ENCODE results near the gene JMJD1C. TPM values are rescaled to one million over a fixed set of nuclear protein-coding genes. Genes with fewer than 3 reads are reported as not detected.
A peak's percentile ranks its signal among the peaks of the same experiment; 100 is the strongest.

JMJD1C gene
- total RNA-seq, 1 experiment from 2014 or later: 180 TPM

DNA sequence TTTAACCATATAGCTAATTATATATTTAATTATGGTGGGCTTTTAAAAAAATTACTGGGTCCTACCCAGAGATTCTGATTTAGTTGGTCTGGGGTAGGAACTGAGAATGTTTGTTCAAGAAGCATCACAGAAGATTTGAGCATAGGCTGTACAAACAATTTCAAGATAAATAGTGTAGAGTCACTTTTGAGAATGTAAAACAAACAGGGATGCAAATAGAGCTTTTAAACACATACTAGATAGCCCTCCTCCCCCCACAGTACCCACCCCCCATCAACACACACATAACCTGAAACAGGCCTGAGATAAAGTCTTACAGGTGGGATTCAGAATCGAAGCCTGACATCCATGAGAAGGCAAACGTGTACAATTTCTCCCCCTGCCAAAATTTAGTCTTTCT, 39.8 kb upstream of the JMJD1C start (continued):
- TF ChIP-seq ESRRA (CRISPR knock-in tag; IDR thresholded peaks at IDR 0.05; ENCODE audit: borderline replicate concordance): no peak

DNA sequence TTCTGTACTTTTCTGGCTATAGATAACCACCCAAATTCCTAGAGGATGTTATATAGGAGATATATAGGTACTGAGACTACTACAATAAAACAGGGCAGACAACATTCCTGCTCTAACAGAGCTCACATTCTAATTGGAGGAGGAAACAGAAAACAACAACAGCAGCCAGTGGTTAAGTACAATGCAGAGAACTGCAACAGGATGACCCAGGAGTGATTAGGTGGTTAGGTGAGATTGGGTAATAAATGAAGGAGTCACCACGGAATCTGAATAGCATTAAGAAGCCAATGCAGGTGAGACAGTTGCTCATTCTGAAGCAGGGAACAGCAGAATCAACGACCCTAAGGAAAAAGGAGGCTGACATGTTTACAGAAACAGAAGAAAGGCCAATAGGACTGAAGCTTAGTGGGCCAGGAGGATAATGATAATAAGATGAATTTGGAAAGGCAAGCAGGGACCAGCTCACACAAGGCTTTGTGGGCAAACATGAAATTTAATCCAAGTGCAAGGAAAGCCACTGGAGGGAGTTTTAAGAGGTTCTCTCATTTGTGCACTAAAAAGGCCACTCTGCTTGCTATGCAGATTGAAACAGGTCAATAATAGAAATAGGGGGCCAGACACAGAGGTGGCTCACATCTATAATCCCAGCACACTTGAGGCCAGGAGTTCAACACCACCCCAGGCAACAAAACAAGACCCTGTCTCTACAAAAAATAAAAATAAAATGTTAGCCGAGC, 38.5 kb upstream of the JMJD1C start:
- H3K9me3 Mint-ChIP-seq: no peaks in the 10 kb centered on the region
- peak overlapping the region; percentile 91 for H3K27ac Mint-ChIP-seq
- CTCF ChIA-PET: interaction anchor here (0.6 to 1.7 kb wide), 6 partner anchors 18 to 250 kb away, joined by 3 to 6 read pairs (median 3); no protein-coding TSS in a partner anchor
- TF ChIP-seq, protein P1, sequence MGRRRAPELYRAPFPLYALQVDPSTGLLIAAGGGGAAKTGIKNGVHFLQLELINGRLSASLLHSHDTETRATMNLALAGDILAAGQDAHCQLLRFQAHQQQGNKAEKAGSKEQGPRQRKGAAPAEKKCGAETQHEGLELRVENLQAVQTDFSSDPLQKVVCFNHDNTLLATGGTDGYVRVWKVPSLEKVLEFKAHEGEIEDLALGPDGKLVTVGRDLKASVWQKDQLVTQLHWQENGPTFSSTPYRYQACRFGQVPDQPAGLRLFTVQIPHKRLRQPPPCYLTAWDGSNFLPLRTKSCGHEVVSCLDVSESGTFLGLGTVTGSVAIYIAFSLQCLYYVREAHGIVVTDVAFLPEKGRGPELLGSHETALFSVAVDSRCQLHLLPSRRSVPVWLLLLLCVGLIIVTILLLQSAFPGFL (CRISPR knock-in tag; IDR thresholded peaks at IDR 0.05; ENCODE audit: borderline replicate concordance): no peak
- no peak for TF ChIP-seq ESRRA (CRISPR knock-in tag; IDR thresholded peaks at IDR 0.05; ENCODE audit: borderline replicate concordance)
- no peak for TF ChIP-seq CREB1 (CRISPR knock-in tag; IDR thresholded peaks at IDR 0.05)
- TF ChIP-seq TEAD4 (CRISPR knock-in tag; IDR thresholded peaks at IDR 0.05): no peak
- TF ChIP-seq FOXK1 (CRISPR knock-in tag; IDR thresholded peaks at IDR 0.05): no peak
- POLR2A ChIA-PET: no interaction called here
- ATAC-seq: peak; percentile 90
- no peak for DNase-seq (ENCODE audit: low spot score)
- no peak overlapping the region for H3K4me3 Mint-ChIP-seq
- no peaks in the 10 kb centered on the region for H3K36me3 Mint-ChIP-seq
- no peaks in the 10 kb centered on the region for H3K27me3 Mint-ChIP-seq (ENCODE audit: low read depth)
- H3K4me1 Mint-ChIP-seq: peaks cover 34% of the 10 kb centered on the region

DNA sequence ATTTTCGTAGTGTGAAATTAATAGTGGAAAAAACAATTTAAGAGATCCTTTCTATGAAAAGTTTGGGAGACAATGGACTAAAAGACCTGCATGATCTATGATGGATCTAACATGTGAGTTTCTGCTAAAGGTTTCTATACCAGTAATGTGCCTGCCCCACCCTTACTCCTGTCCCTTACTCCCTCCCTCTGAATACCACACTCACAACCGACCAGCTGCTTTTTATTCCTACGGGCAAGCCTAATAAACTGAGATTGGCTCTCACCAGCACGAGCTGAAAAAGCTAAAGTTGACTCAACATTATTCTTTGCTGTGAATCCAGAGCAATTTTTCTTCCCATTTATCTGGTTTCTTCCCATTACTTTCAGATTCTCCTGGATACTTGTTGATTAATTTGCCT, 37.6 kb upstream of the JMJD1C start:
- ChIA-PET CTCF (interaction anchor here (1.0 to 1.7 kb wide), 3 partner anchors 126 to 217 kb away, joined by 3 to 6 read pairs (median 5); no protein-coding TSS in a partner anchor), POLR2A (no interaction called here)
- Mint-ChIP-seq H3K9me3 (no peaks in the 10 kb centered on the region), H3K4me1 (peaks cover 34% of the 10 kb centered on the region), H3K4me3 (no peak overlapping the region), H3K27me3 (ENCODE audit: low read depth) (no peaks in the 10 kb centered on the region), H3K36me3 (no peaks in the 10 kb centered on the region), H3K27ac (peak overlapping the region; percentile 91)
- ATAC-seq: no peak
- no peak for DNase-seq (ENCODE audit: low spot score)
- TF ChIP-seq ZBTB21 (CRISPR knock-in tag; IDR thresholded peaks at IDR 0.05; ENCODE audit: borderline replicate concordance) (no peak), NR1H2 (CRISPR knock-in tag; IDR thresholded peaks at IDR 0.05) (no peak)
- TF ChIP-seq, protein P2, sequence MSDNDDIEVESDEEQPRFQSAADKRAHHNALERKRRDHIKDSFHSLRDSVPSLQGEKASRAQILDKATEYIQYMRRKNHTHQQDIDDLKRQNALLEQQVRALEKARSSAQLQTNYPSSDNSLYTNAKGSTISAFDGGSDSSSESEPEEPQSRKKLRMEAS (CRISPR knock-in tag; IDR thresholded peaks at IDR 0.05): no peak

DNA sequence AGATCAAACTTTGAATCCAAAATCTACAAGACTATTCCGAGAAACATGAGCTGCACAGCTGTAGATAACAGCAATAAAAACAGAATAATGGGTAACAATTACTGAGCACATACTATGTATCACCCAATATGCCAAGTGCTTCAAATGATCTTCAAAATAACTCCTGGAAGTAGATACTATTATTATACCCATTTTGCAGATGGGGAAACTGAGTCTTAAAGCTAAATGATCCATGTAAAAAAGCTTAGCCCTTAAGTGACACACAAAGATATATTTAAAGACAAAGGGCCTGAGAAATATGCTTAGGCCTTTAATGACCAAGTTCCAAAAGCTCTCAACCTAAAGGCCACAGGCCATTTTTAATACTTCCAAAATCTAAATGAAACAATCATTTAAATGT, 37.1 kb upstream of the JMJD1C start:
- CTCF ChIA-PET: interaction anchor here (1.4 kb wide), 1 partner anchor 217 kb away, joined by 5 read pairs; no protein-coding TSS in a partner anchor
- H3K4me3 Mint-ChIP-seq: no peak overlapping the region

More for the DNA sequence above, 37.1 kb upstream of the JMJD1C start:
- TF ChIP-seq ZNF121 (CRISPR knock-in tag; IDR thresholded peaks at IDR 0.05) (no peak), ZNF219 (CRISPR knock-in tag; IDR thresholded peaks at IDR 0.05; ENCODE audit: borderline replicate concordance) (no peak), SOX15 (CRISPR knock-in tag; IDR thresholded peaks at IDR 0.05) (no peak), ZNF317 (CRISPR knock-in tag; IDR thresholded peaks at IDR 0.05; ENCODE audit: borderline replicate concordance, low read depth) (no peak), JAZF1 (CRISPR knock-in tag; IDR thresholded peaks at IDR 0.05) (no peak), FOXK1 (CRISPR knock-in tag; IDR thresholded peaks at IDR 0.05) (no peak), TEAD4 (CRISPR knock-in tag; IDR thresholded peaks at IDR 0.05) (no peak)
- TF ChIP-seq, protein P3, sequence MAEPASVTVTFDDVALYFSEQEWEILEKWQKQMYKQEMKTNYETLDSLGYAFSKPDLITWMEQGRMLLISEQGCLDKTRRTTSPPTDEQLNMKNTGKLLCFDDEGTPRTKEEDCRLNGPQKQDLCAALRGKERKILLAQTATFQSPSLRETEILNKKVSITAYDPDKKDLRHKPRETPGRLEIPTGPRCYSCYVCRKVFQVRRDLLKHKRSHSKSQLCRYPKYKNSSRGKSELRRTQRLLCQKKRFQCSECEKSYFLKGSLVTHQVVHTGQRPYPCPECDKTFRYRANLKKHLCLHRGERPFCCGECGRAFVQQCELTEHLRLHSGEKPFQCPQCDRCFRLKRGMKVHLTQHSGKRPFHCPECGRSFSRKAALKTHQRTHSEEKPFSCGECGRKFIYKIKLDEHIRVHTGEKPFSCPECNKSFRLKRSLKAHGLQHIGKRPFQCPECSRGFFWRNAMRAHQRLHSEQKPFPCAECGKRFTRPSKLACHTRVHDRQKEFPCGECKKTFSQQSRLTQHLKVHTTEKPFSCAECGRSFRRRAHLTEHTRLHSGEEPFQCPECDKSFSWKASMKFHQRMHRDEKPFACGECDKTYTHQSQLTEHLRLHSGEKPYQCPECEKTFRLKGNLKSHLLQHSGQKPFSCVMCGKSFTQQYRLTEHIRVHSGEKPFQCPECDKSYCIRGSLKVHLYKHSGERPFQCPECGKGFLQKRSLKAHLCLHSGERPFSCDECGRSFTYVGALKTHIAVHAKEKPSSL (CRISPR knock-in tag; conservative IDR thresholded peaks at IDR 0.05): no peak
- TF ChIP-seq, protein P4, sequence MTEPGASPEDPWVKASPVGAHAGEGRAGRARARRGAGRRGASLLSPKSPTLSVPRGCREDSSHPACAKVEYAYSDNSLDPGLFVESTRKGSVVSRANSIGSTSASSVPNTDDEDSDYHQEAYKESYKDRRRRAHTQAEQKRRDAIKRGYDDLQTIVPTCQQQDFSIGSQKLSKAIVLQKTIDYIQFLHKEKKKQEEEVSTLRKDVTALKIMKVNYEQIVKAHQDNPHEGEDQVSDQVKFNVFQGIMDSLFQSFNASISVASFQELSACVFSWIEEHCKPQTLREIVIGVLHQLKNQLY (CRISPR knock-in tag; IDR thresholded peaks at IDR 0.05): no peak
- TF ChIP-seq, protein P5, sequence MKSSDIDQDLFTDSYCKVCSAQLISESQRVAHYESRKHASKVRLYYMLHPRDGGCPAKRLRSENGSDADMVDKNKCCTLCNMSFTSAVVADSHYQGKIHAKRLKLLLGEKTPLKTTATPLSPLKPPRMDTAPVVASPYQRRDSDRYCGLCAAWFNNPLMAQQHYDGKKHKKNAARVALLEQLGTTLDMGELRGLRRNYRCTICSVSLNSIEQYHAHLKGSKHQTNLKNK (CRISPR knock-in tag; IDR thresholded peaks at IDR 0.05): no peak
- TF ChIP-seq, protein P6, sequence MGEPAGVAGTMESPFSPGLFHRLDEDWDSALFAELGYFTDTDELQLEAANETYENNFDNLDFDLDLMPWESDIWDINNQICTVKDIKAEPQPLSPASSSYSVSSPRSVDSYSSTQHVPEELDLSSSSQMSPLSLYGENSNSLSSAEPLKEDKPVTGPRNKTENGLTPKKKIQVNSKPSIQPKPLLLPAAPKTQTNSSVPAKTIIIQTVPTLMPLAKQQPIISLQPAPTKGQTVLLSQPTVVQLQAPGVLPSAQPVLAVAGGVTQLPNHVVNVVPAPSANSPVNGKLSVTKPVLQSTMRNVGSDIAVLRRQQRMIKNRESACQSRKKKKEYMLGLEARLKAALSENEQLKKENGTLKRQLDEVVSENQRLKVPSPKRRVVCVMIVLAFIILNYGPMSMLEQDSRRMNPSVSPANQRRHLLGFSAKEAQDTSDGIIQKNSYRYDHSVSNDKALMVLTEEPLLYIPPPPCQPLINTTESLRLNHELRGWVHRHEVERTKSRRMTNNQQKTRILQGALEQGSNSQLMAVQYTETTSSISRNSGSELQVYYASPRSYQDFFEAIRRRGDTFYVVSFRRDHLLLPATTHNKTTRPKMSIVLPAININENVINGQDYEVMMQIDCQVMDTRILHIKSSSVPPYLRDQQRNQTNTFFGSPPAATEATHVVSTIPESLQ (CRISPR knock-in tag; IDR thresholded peaks at IDR 0.05): no peak
- TF ChIP-seq, protein P7, sequence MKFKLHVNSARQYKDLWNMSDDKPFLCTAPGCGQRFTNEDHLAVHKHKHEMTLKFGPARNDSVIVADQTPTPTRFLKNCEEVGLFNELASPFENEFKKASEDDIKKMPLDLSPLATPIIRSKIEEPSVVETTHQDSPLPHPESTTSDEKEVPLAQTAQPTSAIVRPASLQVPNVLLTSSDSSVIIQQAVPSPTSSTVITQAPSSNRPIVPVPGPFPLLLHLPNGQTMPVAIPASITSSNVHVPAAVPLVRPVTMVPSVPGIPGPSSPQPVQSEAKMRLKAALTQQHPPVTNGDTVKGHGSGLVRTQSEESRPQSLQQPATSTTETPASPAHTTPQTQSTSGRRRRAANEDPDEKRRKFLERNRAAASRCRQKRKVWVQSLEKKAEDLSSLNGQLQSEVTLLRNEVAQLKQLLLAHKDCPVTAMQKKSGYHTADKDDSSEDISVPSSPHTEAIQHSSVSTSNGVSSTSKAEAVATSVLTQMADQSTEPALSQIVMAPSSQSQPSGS (CRISPR knock-in tag; IDR thresholded peaks at IDR 0.05; ENCODE audit: borderline replicate concordance, low read depth): no peak
- Mint-ChIP-seq H3K36me3 (no peaks in the 10 kb centered on the region), H3K27me3 (ENCODE audit: low read depth) (no peaks in the 10 kb centered on the region), H3K9me3 (no peaks in the 10 kb centered on the region), H3K27ac (no peak overlapping the region), H3K4me1 (peaks cover 34% of the 10 kb centered on the region)
- ATAC-seq (no peak), DNase-seq (ENCODE audit: low spot score) (no peak)
- POLR2A ChIA-PET: interaction anchor here (0.7 kb wide), 2 partner anchors 9 to 1751 kb away, joined by 4 to 9 read pairs; no protein-coding TSS in a partner anchor
